SK-N-SH (cell line): ENCODE measurements around the gene SPTB. TPM values are rescaled to one million over a fixed set of nuclear protein-coding genes. Genes with fewer than 3 reads are reported as not detected.

Experiments
- CTCF ChIA-PET: fragments of 300-600, 350-600 bp; formaldehyde crosslinking; extraction: SDS; loops from one replicate; lab custom pipeline; 2021; lab: Yijun Ruan, JAX
- POLR2A ChIA-PET: fragments of 350-600 bp; sonication (Branson Sonifier 250); formaldehyde crosslinking; extraction: SDS; loops from one replicate; lab custom pipeline; 2020; ENCODE audit warnings: antibody characterized with exemption, inconsistent platforms; lab: Yijun Ruan, JAX
- DNase-seq: peaks from one replicate; pipeline ENCODE4 v3.0.0; 2012
- H2AFZ ChIP-seq: fragments of 200-600 bp; sonication (generic); 2 replicates; pipeline ENCODE4 v1.8.1; 2016; ENCODE audit warnings: antibody characterized with exemption, mild to moderate bottlenecking, low read depth
- H3F3A ChIP-seq: fragments of 200-600 bp; sonication (generic); replicated peaks from 2 replicates; pipeline ENCODE3; 2016; ENCODE audit warnings: antibody characterized with exemption, mild to moderate bottlenecking; ENCODE audit not compliant: insufficient read depth
- H3K27ac ChIP-seq, 2 experiments: fragments of 200-500 bp in 1 of 2; fragments of 200-600 bp in 1 of 2; sonication (Bioruptor generic) in 1 of 2; sonication (generic), shearing (Covaris generic) in 1 of 2; 2 replicates each; pipeline versions ENCODE4 v1.5.1 to v1.6.1; 2014 to 2016; ENCODE audit warnings: low read depth in 2 of 2, inconsistent platforms in 1 of 2, low read length in 1 of 2, mild to moderate bottlenecking in 1 of 2, mixed read lengths in 1 of 2
- H3K27me3 ChIP-seq: fragments of 200-600 bp; sonication (generic), shearing (Covaris generic); 2 replicates; pipeline ENCODE4 v1.6.1; 2016; ENCODE audit warnings: mixed run types; ENCODE audit not compliant: insufficient read depth
- H3K36me3 ChIP-seq, 2 experiments: fragments of 200-500 bp in 1 of 2; fragments of 200-600 bp in 1 of 2; sonication (Bioruptor generic) in 1 of 2; sonication (generic) in 1 of 2; replicated peaks in 1 of 2; 2 replicates each; pipeline versions ENCODE3 to v1.5.1; 2014 to 2016; ENCODE audit warnings: low read length in 1 of 2, mild to moderate bottlenecking in 1 of 2; ENCODE audit not compliant: insufficient read depth in 2 of 2, control insufficient read depth in 1 of 2
- H3K4me1 ChIP-seq, 2 experiments: fragments of 200-500 bp in 1 of 2; fragments of 200-600 bp in 1 of 2; sonication (Bioruptor generic) in 1 of 2; sonication (generic), shearing (Covaris generic) in 1 of 2; 2 replicates each; pipeline versions ENCODE4 v1.5.1 to v1.6.1; 2014 to 2016; ENCODE audit warnings: low read depth in 1 of 2, low read length in 1 of 2, mixed run types in 1 of 2; ENCODE audit not compliant: insufficient read depth in 2 of 2, control insufficient read depth in 1 of 2
- H3K4me2 ChIP-seq: fragments of 200-600 bp; sonication (generic), shearing (Covaris generic); 2 replicates; pipeline ENCODE4 v1.6.1; 2017; ENCODE audit warnings: mixed run types
- H3K4me3 ChIP-seq, 2 experiments: fragments of 200-500 bp in 1 of 2; fragments of 200-600 bp in 1 of 2; sonication (Bioruptor generic) in 1 of 2; sonication (generic), shearing (Covaris generic) in 1 of 2; 2 replicates each; pipeline versions ENCODE4 v1.5.1 to v1.8.1; 2014 to 2016; ENCODE audit warnings: low read depth in 2 of 2, inconsistent platforms in 1 of 2, low read length in 1 of 2, mild to moderate bottlenecking in 1 of 2, mixed read lengths in 1 of 2, moderate library complexity in 1 of 2
- H3K79me2 ChIP-seq: fragments of 200-600 bp; sonication (generic); 2 replicates; pipeline ENCODE4 v1.8.1; 2017; ENCODE audit warnings: mild to moderate bottlenecking; ENCODE audit not compliant: insufficient read depth
- H3K9ac ChIP-seq: fragments of 200-600 bp; sonication (generic); 2 replicates; pipeline ENCODE4 v1.6.1; 2017; ENCODE audit warnings: mixed run types
- H3K9me2 ChIP-seq: fragments of 200-600 bp; sonication (generic); 2 replicates; pipeline ENCODE4 v1.6.1; 2017; ENCODE audit warnings: mixed run types
- H3K9me3 ChIP-seq: fragments of 200-600 bp; sonication (generic); 2 replicates; pipeline ENCODE4 v1.6.1; 2017; ENCODE audit warnings: mixed run types, mild to moderate bottlenecking, moderate library complexity
- H4K20me1 ChIP-seq: fragments of 200-600 bp; sonication (generic); 2 replicates; pipeline ENCODE4 v1.6.1; 2017; ENCODE audit warnings: mild to moderate bottlenecking, mixed run types; ENCODE audit not compliant: insufficient read depth
- CHD2 ChIP-seq: fragments of 150-350 bp; IDR thresholded peaks from 2 replicates; pipeline ENCODE4 v1.6.1; 2018; ENCODE audit warnings: low read length; ENCODE audit not compliant: partially characterized antibody
- ELF1 ChIP-seq: IDR thresholded peaks from 2 replicates; pipeline ENCODE4 v1.4.0; 2012
- FOXJ3 ChIP-seq: sonication (generic); formaldehyde crosslinking; IDR thresholded peaks from 2 replicates; pipeline ENCODE4 v1.5.1; 2020; ENCODE audit warnings: mild to moderate bottlenecking, missing genetic modification reagents
- GABPA ChIP-seq: IDR thresholded peaks from 2 replicates; pipeline ENCODE4 v1.4.0; 2012; ENCODE audit warnings: low read depth, mild to moderate bottlenecking
- GATA2 ChIP-seq: sonication (generic); formaldehyde crosslinking; IDR thresholded peaks from 2 replicates; pipeline ENCODE4 v1.5.0; 2020; ENCODE audit warnings: mild to moderate bottlenecking, missing genetic modification reagents
- NRF1 ChIP-seq: IDR thresholded peaks from 2 replicates; pipeline ENCODE4 v1.6.1; 2012; ENCODE audit warnings: low read depth, mild to moderate bottlenecking, low read length
- POLR2AphosphoS5 ChIP-seq: IDR thresholded peaks from 2 replicates; pipeline ENCODE4 v1.6.1; 2012; ENCODE audit warnings: low read depth, low read length
- SMC3 ChIP-seq: IDR thresholded peaks from 2 replicates; pipeline ENCODE4 v1.6.1; 2012; ENCODE audit warnings: low read depth, low read length, improper control_type of control experiment
- TAF1 ChIP-seq: IDR thresholded peaks from 2 replicates; pipeline ENCODE4 v1.6.1; 2012; ENCODE audit warnings: low read depth, mild to moderate bottlenecking, low read length, moderate library complexity, borderline replicate concordance
- WGBS: methylation state at CpG from one replicate; pipeline ENCODE4 v1.1.6; 2017; ENCODE audit warnings: low lambda C conversion rate; 5-methylcytosine and 5-hydroxymethylcytosine counted together
- polyA plus RNA-seq, 3 experiments: library from polyadenylated mRNA; depleted of rRNA; stranded (reverse); fragments of >200 nt; gene quantifications; 2 replicates each; pipeline ENCODE4 v1.2.3, GENCODE V29; 2012
- TF ChIP-seq, protein P1 (sequence below): IDR thresholded peaks from 2 replicates; pipeline ENCODE4 v1.6.1; 2012; ENCODE audit warnings: mild to moderate bottlenecking, low read depth, low read length, moderate library complexity
- TF ChIP-seq, protein P2 (sequence below): IDR thresholded peaks from 2 replicates; pipeline ENCODE4 v1.4.0; 2012; ENCODE audit warnings: low read depth, borderline replicate concordance
- TF ChIP-seq, protein P3 (sequence below): fragments of 150-350 bp; IDR thresholded peaks from 2 replicates; pipeline ENCODE4 v1.6.1; 2016; ENCODE audit warnings: mild to moderate bottlenecking, low read depth, low read length

SPTB gene
- polyA plus RNA-seq, 1 of the 3 experiments (the other 2 are of a cell fraction) = 0.15 TPM

DNA sequence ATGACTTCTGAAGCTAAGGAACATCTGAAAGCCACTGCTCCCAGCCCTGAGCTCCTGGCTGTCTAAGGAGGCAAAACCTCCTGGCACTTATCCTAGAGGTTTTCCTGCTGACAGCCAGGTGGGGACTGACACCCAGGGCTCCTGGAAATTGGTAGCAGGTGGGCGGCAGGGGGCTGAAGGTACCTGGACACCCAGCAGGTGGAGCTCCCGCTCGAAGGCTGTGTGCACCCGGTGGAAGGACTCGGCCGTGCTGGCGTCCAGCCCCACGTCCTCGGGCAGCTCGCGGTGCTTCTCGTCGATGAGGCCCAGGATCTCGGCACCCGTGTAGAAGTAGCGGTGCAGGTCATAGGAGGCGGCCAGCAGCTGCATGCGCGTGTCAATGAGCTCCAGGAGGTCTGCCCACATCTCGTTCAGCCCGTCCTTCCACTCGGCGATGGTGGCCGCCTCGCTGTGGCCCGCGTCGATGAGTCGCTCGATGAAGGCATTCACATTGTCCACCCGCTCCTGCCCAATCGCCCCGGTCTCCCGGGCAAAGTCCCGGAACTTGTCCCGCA is 107.2 kb downstream of the SPTB start:
- CTCF ChIA-PET = interaction anchor here (0.7 to 4.4 kb wide), 12 partner anchors 8 to 287 kb away, joined by 3 to 23 read pairs (median 6); no protein-coding TSS in a partner anchor
- no peaks in the 10 kb centered on the region for H3K79me2 ChIP-seq
- TF ChIP-seq FOXJ3 (CRISPR knock-in tag) (no peak), POLR2AphosphoS5 (no peak), TAF1 (no peak), GATA2 (no peak), CHD2 (no peak), SMC3 (no peak), ELF1 (no peak), NRF1 (no peak), GABPA (no peak)
- TF ChIP-seq, protein P1, sequence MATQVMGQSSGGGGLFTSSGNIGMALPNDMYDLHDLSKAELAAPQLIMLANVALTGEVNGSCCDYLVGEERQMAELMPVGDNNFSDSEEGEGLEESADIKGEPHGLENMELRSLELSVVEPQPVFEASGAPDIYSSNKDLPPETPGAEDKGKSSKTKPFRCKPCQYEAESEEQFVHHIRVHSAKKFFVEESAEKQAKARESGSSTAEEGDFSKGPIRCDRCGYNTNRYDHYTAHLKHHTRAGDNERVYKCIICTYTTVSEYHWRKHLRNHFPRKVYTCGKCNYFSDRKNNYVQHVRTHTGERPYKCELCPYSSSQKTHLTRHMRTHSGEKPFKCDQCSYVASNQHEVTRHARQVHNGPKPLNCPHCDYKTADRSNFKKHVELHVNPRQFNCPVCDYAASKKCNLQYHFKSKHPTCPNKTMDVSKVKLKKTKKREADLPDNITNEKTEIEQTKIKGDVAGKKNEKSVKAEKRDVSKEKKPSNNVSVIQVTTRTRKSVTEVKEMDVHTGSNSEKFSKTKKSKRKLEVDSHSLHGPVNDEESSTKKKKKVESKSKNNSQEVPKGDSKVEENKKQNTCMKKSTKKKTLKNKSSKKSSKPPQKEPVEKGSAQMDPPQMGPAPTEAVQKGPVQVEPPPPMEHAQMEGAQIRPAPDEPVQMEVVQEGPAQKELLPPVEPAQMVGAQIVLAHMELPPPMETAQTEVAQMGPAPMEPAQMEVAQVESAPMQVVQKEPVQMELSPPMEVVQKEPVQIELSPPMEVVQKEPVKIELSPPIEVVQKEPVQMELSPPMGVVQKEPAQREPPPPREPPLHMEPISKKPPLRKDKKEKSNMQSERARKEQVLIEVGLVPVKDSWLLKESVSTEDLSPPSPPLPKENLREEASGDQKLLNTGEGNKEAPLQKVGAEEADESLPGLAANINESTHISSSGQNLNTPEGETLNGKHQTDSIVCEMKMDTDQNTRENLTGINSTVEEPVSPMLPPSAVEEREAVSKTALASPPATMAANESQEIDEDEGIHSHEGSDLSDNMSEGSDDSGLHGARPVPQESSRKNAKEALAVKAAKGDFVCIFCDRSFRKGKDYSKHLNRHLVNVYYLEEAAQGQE = no peak
- TF ChIP-seq, protein P2, sequence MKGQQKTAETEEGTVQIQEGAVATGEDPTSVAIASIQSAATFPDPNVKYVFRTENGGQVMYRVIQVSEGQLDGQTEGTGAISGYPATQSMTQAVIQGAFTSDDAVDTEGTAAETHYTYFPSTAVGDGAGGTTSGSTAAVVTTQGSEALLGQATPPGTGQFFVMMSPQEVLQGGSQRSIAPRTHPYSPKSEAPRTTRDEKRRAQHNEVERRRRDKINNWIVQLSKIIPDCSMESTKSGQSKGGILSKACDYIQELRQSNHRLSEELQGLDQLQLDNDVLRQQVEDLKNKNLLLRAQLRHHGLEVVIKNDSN = no peak
- TF ChIP-seq, protein P3, sequence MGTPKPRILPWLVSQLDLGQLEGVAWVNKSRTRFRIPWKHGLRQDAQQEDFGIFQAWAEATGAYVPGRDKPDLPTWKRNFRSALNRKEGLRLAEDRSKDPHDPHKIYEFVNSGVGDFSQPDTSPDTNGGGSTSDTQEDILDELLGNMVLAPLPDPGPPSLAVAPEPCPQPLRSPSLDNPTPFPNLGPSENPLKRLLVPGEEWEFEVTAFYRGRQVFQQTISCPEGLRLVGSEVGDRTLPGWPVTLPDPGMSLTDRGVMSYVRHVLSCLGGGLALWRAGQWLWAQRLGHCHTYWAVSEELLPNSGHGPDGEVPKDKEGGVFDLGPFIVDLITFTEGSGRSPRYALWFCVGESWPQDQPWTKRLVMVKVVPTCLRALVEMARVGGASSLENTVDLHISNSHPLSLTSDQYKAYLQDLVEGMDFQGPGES = no peak
- TF ChIP-seq, all 33 proteins: peak for 0
- Histone ChIP-seq H3K9me3 (no peaks in the 10 kb centered on the region), H2AFZ (no peak overlapping the region), H3K27me3 (no peaks in the 10 kb centered on the region), H3K4me3 (no peak overlapping the region), H3K36me3 (peaks cover 0 to 5% of the 10 kb centered on the region in 2 experiments), H3K9me2 (no peaks in the 10 kb centered on the region), H3K4me2 (no peak overlapping the region), H3K4me1 (peaks cover 0 to 3% of the 10 kb centered on the region in 2 experiments; a peak in 1 of 4 replicates), H3K9ac (no peak overlapping the region), H4K20me1 (no peaks in the 10 kb centered on the region), H3K27ac (no peak overlapping the region), H3F3A (no peaks in the 10 kb centered on the region)
- 97% methylated on average over 28 of the region's 36 CpGs for WGBS
- DNase-seq = no peak
- POLR2A ChIA-PET = interaction anchor here (1.1 kb wide), 1 partner anchor 10 kb away, joined by 3 read pairs; no protein-coding TSS in a partner anchor
